Measurements from ENCODE around the gene ZFYVE19.

GRCh38 chr15:40825661-40826422 is 19.0 kb downstream of the ZFYVE19 start:
- no peak for TF ChIP-seq CTCF (IDR thresholded peaks at IDR 0.05)
- TF ChIP-seq POLR2AphosphoS5 (IDR thresholded peaks at IDR 0.05; ENCODE audit: low read depth, low read length) = no peak
- TF ChIP-seq REST (IDR thresholded peaks at IDR 0.05; ENCODE audit: insufficient read depth in 1 of 2, low read depth in 2 of 2, low read length in 1 of 2) = no peak
- no peak for TF ChIP-seq SIN3A (IDR thresholded peaks at IDR 0.05; ENCODE audit: borderline replicate concordance, insufficient read depth, low read depth, low read length)
- TF ChIP-seq TCF7L2 (IDR thresholded peaks at IDR 0.05; ENCODE audit: low read depth, low read length) = peak; percentile 94

Data from Panc1 (cell line).